Osteoblast (primary cell): Measurements from ENCODE around the gene CCDC87. TPM values are rescaled to one million over a fixed set of nuclear protein-coding genes. Genes with fewer than 3 reads are reported as not detected.

Experiments
- DNase-seq: peaks from one replicate; pipeline ENCODE4 v3.0.0; 2011; ENCODE audit warnings: low spot score, mixed read lengths; ENCODE audit not compliant: insufficient read length; ENCODE audit errors: missing footprints
- H2AFZ ChIP-seq: 2 replicates; pipeline ENCODE4 v1.6.0; 2011; ENCODE audit warnings: mild to moderate bottlenecking, low read length
- H3K27ac ChIP-seq: 2 replicates; pipeline ENCODE4 v1.5.1; 2011; ENCODE audit warnings: mild to moderate bottlenecking, low read depth, low read length, moderate library complexity
- H3K27me3 ChIP-seq: 2 replicates; pipeline ENCODE4 v1.6.0; 2012; ENCODE audit warnings: mild to moderate bottlenecking, control low read depth, inconsistent platforms, low read length, moderate library complexity; ENCODE audit not compliant: insufficient read depth
- H3K36me3 ChIP-seq: 2 replicates; pipeline ENCODE4 v1.5.1; 2011; ENCODE audit warnings: mild to moderate bottlenecking, low read length, control low read depth, moderate library complexity; ENCODE audit not compliant: insufficient read depth
- H3K4me1 ChIP-seq: 2 replicates; pipeline ENCODE4 v1.5.1; 2011; ENCODE audit warnings: mild to moderate bottlenecking, low read length, control low read depth, moderate library complexity; ENCODE audit not compliant: insufficient read depth
- H3K4me2 ChIP-seq: 2 replicates; pipeline ENCODE4 v1.6.0; 2011; ENCODE audit warnings: mild to moderate bottlenecking, low read length; ENCODE audit not compliant: insufficient read depth
- H3K4me3 ChIP-seq: fragments of 200-600 bp; sonication (generic); 3 replicates; pipeline ENCODE4 v1.5.1; 2012; ENCODE audit warnings: mild to moderate bottlenecking, low read length, inconsistent platforms; ENCODE audit not compliant: insufficient read depth
- H3K79me2 ChIP-seq: 2 replicates; pipeline ENCODE4 v1.6.0; 2012; ENCODE audit warnings: mild to moderate bottlenecking, low read length, control low read depth, inconsistent platforms; ENCODE audit not compliant: insufficient read depth
- H3K9me3 ChIP-seq: 2 replicates; pipeline ENCODE4 v1.5.1; 2011; ENCODE audit warnings: low read depth, low read length, control low read depth
- H4K20me1 ChIP-seq: 2 replicates; pipeline ENCODE4 v1.6.0; 2012; ENCODE audit warnings: mild to moderate bottlenecking, low read length, control low read depth; ENCODE audit not compliant: insufficient read depth
- total RNA-seq: library from RNA; depleted of rRNA; stranded (reverse); fragments of >200 nt; gene quantifications from 2 replicates; pipeline ENCODE4 v1.2.3, GENCODE V29; 2012
- TF ChIP-seq, protein P1 (sequence below): IDR thresholded peaks from 2 replicates; pipeline ENCODE4 v1.5.1; 2011; ENCODE audit warnings: mild to moderate bottlenecking, low read depth, low read length, moderate library complexity; ENCODE audit errors: extremely low read depth

Gene CCDC87
- total RNA-seq, 1 donor: 1.1 TPM

GRCh38 chr11:66639066-66639813 is 46.4 kb upstream of the CCDC87 start:
- Histone ChIP-seq H3K36me3 (peaks cover 55% of the 10 kb centered on the region), H3K4me1 (peaks cover 43% of the 10 kb centered on the region), H3K4me3 (peak overlapping the region; percentile 89), H3K9me3 (no peaks in the 10 kb centered on the region), H4K20me1 (peaks cover 69% of the 10 kb centered on the region), H3K27ac (peak overlapping the region; percentile 94), H3K4me2 (peak overlapping the region; percentile 85), H2AFZ (peak overlapping the region; percentile 84), H3K27me3 (no peaks in the 10 kb centered on the region), H3K79me2 (peaks cover 96% of the 10 kb centered on the region)
- TF ChIP-seq, protein P1, sequence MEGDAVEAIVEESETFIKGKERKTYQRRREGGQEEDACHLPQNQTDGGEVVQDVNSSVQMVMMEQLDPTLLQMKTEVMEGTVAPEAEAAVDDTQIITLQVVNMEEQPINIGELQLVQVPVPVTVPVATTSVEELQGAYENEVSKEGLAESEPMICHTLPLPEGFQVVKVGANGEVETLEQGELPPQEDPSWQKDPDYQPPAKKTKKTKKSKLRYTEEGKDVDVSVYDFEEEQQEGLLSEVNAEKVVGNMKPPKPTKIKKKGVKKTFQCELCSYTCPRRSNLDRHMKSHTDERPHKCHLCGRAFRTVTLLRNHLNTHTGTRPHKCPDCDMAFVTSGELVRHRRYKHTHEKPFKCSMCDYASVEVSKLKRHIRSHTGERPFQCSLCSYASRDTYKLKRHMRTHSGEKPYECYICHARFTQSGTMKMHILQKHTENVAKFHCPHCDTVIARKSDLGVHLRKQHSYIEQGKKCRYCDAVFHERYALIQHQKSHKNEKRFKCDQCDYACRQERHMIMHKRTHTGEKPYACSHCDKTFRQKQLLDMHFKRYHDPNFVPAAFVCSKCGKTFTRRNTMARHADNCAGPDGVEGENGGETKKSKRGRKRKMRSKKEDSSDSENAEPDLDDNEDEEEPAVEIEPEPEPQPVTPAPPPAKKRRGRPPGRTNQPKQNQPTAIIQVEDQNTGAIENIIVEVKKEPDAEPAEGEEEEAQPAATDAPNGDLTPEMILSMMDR: peak; percentile 34
- DNase-seq: no peak

- peak within 1 kb of the TSS; percentile 84 for H2AFZ ChIP-seq
- peaks cover 63% of the 10 kb centered on the region for H4K20me1 ChIP-seq
- TF ChIP-seq, protein P1: peak; percentile 11
Observed at GRCh38 chr11:66638177-66639065, 45.6 kb upstream of the CCDC87 start, which contains the start of gene RBM4. RBM4 (plus strand) TSS chr11:66638703; CDS start chr11:66639712, 1,009 bp downstream.

DNA sequence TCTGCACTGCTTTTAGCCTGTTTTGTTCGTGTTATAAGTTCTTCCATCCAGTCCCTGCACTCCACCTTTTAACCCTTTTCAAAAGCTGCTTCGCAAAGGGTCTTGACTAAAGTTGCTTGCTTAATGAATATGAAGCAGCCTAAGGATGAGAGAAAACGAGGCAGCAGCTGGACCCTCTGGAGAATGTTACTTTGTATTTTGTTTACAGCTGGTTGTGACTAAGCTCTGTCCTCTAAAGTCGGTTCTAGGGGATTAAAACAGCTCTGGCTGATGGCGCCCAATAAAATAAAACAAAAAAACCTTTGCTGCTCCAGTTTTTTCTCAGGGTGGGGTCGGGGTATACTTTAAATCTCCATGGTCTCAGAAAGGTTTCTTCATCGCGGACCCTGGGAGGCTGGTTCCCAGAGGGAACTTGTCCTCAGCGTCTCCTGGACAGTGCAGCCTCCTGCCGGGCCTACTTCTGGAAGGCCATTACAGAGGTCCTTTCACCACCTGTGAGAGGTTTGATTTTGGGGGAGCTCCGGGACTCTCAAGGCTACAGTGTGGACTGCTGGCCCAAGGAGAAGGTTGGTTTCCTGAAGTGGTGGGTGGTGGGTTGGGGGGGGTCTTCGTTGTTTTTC is 44.8 kb upstream of the CCDC87 start:
- H3K36me3 ChIP-seq: peaks cover 52% of the 10 kb centered on the region
- no peaks in the 10 kb centered on the region for H3K9me3 ChIP-seq
- peak overlapping the region; percentile 74 for H2AFZ ChIP-seq
- peaks cover 60% of the 10 kb centered on the region for H4K20me1 ChIP-seq
- TF ChIP-seq, protein P1: no peak
- peak overlapping the region; percentile 86 for H3K4me2 ChIP-seq
- H3K27ac ChIP-seq: peak overlapping the region; percentile 94
- H3K4me1 ChIP-seq: peaks cover 41% of the 10 kb centered on the region
- no peak for DNase-seq
- H3K4me3 ChIP-seq: peak overlapping the region; percentile 89
- peaks cover 96% of the 10 kb centered on the region for H3K79me2 ChIP-seq
- no peaks in the 10 kb centered on the region for H3K27me3 ChIP-seq

More at GRCh38 chr11:66638177-66639065, 45.6 kb upstream of the CCDC87 start, which contains the start of gene RBM4:
- no peaks in the 10 kb centered on the region for H3K9me3 ChIP-seq
- H3K4me1 ChIP-seq: peaks cover 43% of the 10 kb centered on the region
- peaks cover 96% of the 10 kb centered on the region for H3K79me2 ChIP-seq
- peak within 1 kb of the TSS; percentile 89 for H3K4me3 ChIP-seq
- peak within 1 kb of the TSS; percentile 86 for H3K4me2 ChIP-seq
- no peaks in the 10 kb centered on the region for H3K27me3 ChIP-seq
- H3K27ac ChIP-seq: peak within 1 kb of the TSS; percentile 94
- H3K36me3 ChIP-seq: peaks cover 52% of the 10 kb centered on the region
- DNase-seq: peak; percentile 98
